Stimulated activated CD4-positive, alpha-beta T cell treated with anti-CD3 and anti-CD28 coated beads, TNF-alpha, amount 100 ng/mL, for 24 hours (primary cell): ENCODE results near the gene DUSP23.

Source experiments
- DNase-seq, 3 experiments: peaks; one replicate each; pipeline ENCODE4 v3.0.0-alpha.2; 2020; ENCODE audit warnings: low read depth in 3 of 3

DUSP23 gene

GRCh38 chr1:159786465-159786864 is 5.7 kb downstream of the DUSP23 start:
- DNase-seq = no peak

GRCh38 chr1:159786966-159787365 is 6.2 kb downstream of the DUSP23 start:
- DNase-seq = no peak

GRCh38 chr1:159790237-159790917 is 9.6 kb downstream of the DUSP23 start:
- DNase-seq = no peak

GRCh38 chr1:159791031-159791430 is 10.3 kb downstream of the DUSP23 start:
- DNase-seq = no peak

GRCh38 chr1:159791461-159791860 is 10.7 kb downstream of the DUSP23 start:
- no peak for DNase-seq

GRCh38 chr1:159795534-159795933 is 14.8 kb downstream of the DUSP23 start:
- no peak for DNase-seq

GRCh38 chr1:159798893-159799292 is 18.1 kb downstream of the DUSP23 start:
- DNase-seq = peak in 2 of 3 experiments; percentile 12 to 19

- DNase-seq = no peak
Measured at GRCh38 chr1:159799446-159799985, 18.8 kb downstream of the DUSP23 start.

GRCh38 chr1:159800177-159800930 is 19.6 kb downstream of the DUSP23 start:
- no peak for DNase-seq

- DNase-seq = no peak
Measured at GRCh38 chr1:159802111-159802510, 21.3 kb downstream of the DUSP23 start, which contains the start of gene FCRL6. TSS of gene FCRL6 (plus strand) at chr1:159802360. CDS start at chr1:159802425, 65 bp downstream.

GRCh38 chr1:159803956-159804689 is 23.4 kb downstream of the DUSP23 start:
- DNase-seq = no peak

- DNase-seq = no peak
Measured at GRCh38 chr1:159804924-159805323, 24.2 kb downstream of the DUSP23 start.

- no peak for DNase-seq
Measured at GRCh38 chr1:159815926-159816325, 35.2 kb downstream of the DUSP23 start.

- no peak for DNase-seq
Measured at GRCh38 chr1:159817276-159818041, 36.7 kb downstream of the DUSP23 start.

GRCh38 chr1:159821171-159821867 is 40.6 kb downstream of the DUSP23 start:
- DNase-seq = no peak

GRCh38 chr1:159823406-159823805 is 42.6 kb downstream of the DUSP23 start:
- no peak for DNase-seq

GRCh38 chr1:159825564-159825963 is 44.8 kb downstream of the DUSP23 start:
- no peak for DNase-seq

- DNase-seq = peak; percentile 5 to 48 (median 8)
Measured at GRCh38 chr1:159826441-159827101, 45.8 kb downstream of the DUSP23 start, which contains the start of gene SLAMF8. TSS of gene SLAMF8 (plus strand) at chr1:159826873. CDS start at chr1:159826899, 26 bp downstream.

GRCh38 chr1:159827102-159827490 is 46.3 kb downstream of the DUSP23 start:
- DNase-seq = no peak

- no peak for DNase-seq
Measured at GRCh38 chr1:159827549-159827948, 46.8 kb downstream of the DUSP23 start.
